Loucy (cell line): ENCODE data around the gene AEBP2.

ENCODE experiments used
- H2AFZ ChIP-seq: fragments of 200-600 bp; sonication (generic); 2 replicates; pipeline ENCODE4 v1.6.0; 2016; ENCODE audit warnings: antibody characterized with exemption, mild to moderate bottlenecking, low read length, moderate library complexity
- H3F3A ChIP-seq: fragments of 200-600 bp; 2 replicates; pipeline ENCODE4 v1.6.0; 2016; ENCODE audit warnings: antibody characterized with exemption, low read depth, mild to moderate bottlenecking
- H3K27me3 ChIP-seq: fragments of 200-600 bp; sonication (generic); 2 replicates; pipeline ENCODE4 v1.6.1; 2014; ENCODE audit warnings: low read length, mild to moderate bottlenecking; ENCODE audit not compliant: insufficient read depth, poor library complexity, severe bottlenecking
- H3K36me3 ChIP-seq: fragments of 200-600 bp; sonication (generic); 2 replicates; pipeline ENCODE4 v1.6.1; 2016; ENCODE audit warnings: low read length; ENCODE audit not compliant: insufficient read depth
- H3K4me1 ChIP-seq: fragments of 200-600 bp; sonication (generic); 2 replicates; pipeline ENCODE4 v1.5.1; 2014; ENCODE audit warnings: low read length, mild to moderate bottlenecking; ENCODE audit not compliant: insufficient read depth, poor library complexity, severe bottlenecking
- H3K4me2 ChIP-seq: fragments of 200-600 bp; sonication (generic); 2 replicates; pipeline ENCODE4 v1.6.0; 2014; ENCODE audit warnings: antibody characterized with exemption, low read length, low read depth, mild to moderate bottlenecking; ENCODE audit not compliant: poor library complexity, severe bottlenecking
- H3K4me3 ChIP-seq: fragments of 200-600 bp; sonication (generic); 2 replicates; pipeline ENCODE4 v1.5.1; 2014; ENCODE audit warnings: low read length, mild to moderate bottlenecking, mixed read lengths; ENCODE audit not compliant: poor library complexity, severe bottlenecking
- H3K79me2 ChIP-seq: fragments of 200-600 bp; sonication (generic); 2 replicates; pipeline ENCODE4 v1.6.1; 2014; ENCODE audit warnings: low read length; ENCODE audit not compliant: insufficient read depth
- H3K9ac ChIP-seq: fragments of 200-600 bp; sonication (generic); 2 replicates; pipeline ENCODE4 v1.6.0; 2014; ENCODE audit warnings: mild to moderate bottlenecking, low read depth, low read length, moderate library complexity; ENCODE audit not compliant: poor library complexity, severe bottlenecking
- H3K9me2 ChIP-seq: fragments of 200-600 bp; sonication (generic); replicated peaks from 2 replicates; pipeline ENCODE4 v1.6.1; 2016; ENCODE audit warnings: low read depth, low read length, mixed read lengths
- H3K9me3 ChIP-seq: fragments of 200-600 bp; sonication (generic); 2 replicates; pipeline ENCODE4 v1.6.1; 2014; ENCODE audit warnings: mild to moderate bottlenecking, antibody characterized with exemption, low read length, low read depth; ENCODE audit not compliant: insufficient read depth
- H4K20me1 ChIP-seq: fragments of 200-600 bp; sonication (generic); 2 replicates; pipeline ENCODE4 v1.6.0; 2014; ENCODE audit warnings: antibody characterized with exemption, low read length, mild to moderate bottlenecking; ENCODE audit not compliant: insufficient read depth, poor library complexity, severe bottlenecking
- CTCF ChIP-seq: fragments of 200-600 bp; sonication (generic); conservative IDR thresholded peaks from 2 replicates; pipeline ENCODE4 v1.5.1; 2014; ENCODE audit warnings: mild to moderate bottlenecking, antibody characterized with exemption, low read length
- EZH2phosphoT487 ChIP-seq: fragments of 200-600 bp; IDR thresholded peaks from 2 replicates; pipeline ENCODE4 v1.6.1; 2018; ENCODE audit warnings: antibody characterized with exemption, mild to moderate bottlenecking, moderate library complexity, borderline replicate concordance

AEBP2 gene

GRCh38 chr12:19490908-19491307 lies 51.6 kb downstream of the AEBP2 start:
- peaks cover 55% of the 10 kb centered on the region for H3K36me3 ChIP-seq
- H3K4me1 ChIP-seq, result no peaks in the 10 kb centered on the region
- H3K27me3 ChIP-seq, result no peaks in the 10 kb centered on the region
- no peaks in the 10 kb centered on the region for H3K9me3 ChIP-seq
- H3K9ac ChIP-seq, result no peak overlapping the region
- no peak for TF ChIP-seq CTCF
- TF ChIP-seq EZH2phosphoT487, result no peak
- no peak overlapping the region for H2AFZ ChIP-seq
- H3K9me2 ChIP-seq, result no peaks in the 10 kb centered on the region
- peaks cover 81% of the 10 kb centered on the region for H4K20me1 ChIP-seq
- H3F3A ChIP-seq, result no peaks in the 10 kb centered on the region
- peaks cover 79% of the 10 kb centered on the region for H3K79me2 ChIP-seq
- no peak overlapping the region for H3K4me2 ChIP-seq
- H3K4me3 ChIP-seq, result no peak overlapping the region

- Histone ChIP-seq H3K4me3 (no peak overlapping the region), H3F3A (no peaks in the 10 kb centered on the region), H3K4me1 (no peaks in the 10 kb centered on the region), H3K79me2 (peaks cover 76% of the 10 kb centered on the region), H2AFZ (no peak overlapping the region), H3K36me3 (peaks cover 54% of the 10 kb centered on the region), H3K27me3 (no peaks in the 10 kb centered on the region), H3K9me3 (no peaks in the 10 kb centered on the region), H4K20me1 (peaks cover 80% of the 10 kb centered on the region), H3K9ac (no peak overlapping the region), H3K4me2 (no peak overlapping the region), H3K9me2 (no peaks in the 10 kb centered on the region)
- TF ChIP-seq EZH2phosphoT487, result no peak
- TF ChIP-seq CTCF, result no peak
These were observed 52.6 kb downstream of the AEBP2 start for GRCh38 chr12:19491863-19492262.

GRCh38 chr12:19496219-19496878 lies 57.1 kb downstream of the AEBP2 start:
- no peak overlapping the region for H3K4me2 ChIP-seq
- H3K79me2 ChIP-seq, result peaks cover 59% of the 10 kb centered on the region

More at GRCh38 chr12:19496219-19496878, 57.1 kb downstream of the AEBP2 start:
- H3K36me3 ChIP-seq, result peaks cover 83% of the 10 kb centered on the region
- no peak overlapping the region for H2AFZ ChIP-seq
- H3K9ac ChIP-seq, result no peak overlapping the region
- H3K9me2 ChIP-seq, result no peaks in the 10 kb centered on the region
- no peaks in the 10 kb centered on the region for H3F3A ChIP-seq
- H3K27me3 ChIP-seq, result no peaks in the 10 kb centered on the region
- no peaks in the 10 kb centered on the region for H3K4me1 ChIP-seq
- H3K4me3 ChIP-seq, result no peak overlapping the region
- no peak for TF ChIP-seq EZH2phosphoT487
- no peak for TF ChIP-seq CTCF
- no peaks in the 10 kb centered on the region for H3K9me3 ChIP-seq
- H4K20me1 ChIP-seq, result peaks cover 62% of the 10 kb centered on the region
